CD14-positive monocyte (primary cell): Measurements from ENCODE around the gene PLPP2. TPM values are rescaled to one million over a fixed set of nuclear protein-coding genes. Genes with fewer than 3 reads are reported as not detected.

Source experiments
- DNase-seq, 3 donors: peaks; one replicate each; pipeline ENCODE4 v3.0.0-alpha.2; 2011 to 2022
- H2AFZ ChIP-seq: 2 replicates; pipeline ENCODE4 v1.6.0; 2012; ENCODE audit warnings: mild to moderate bottlenecking, low read depth, low read length, inconsistent platforms; ENCODE audit not compliant: insufficient read depth, poor library complexity, severe bottlenecking
- H3K27ac ChIP-seq, 2 donors: 1 replicate in 1 of 2; 2 replicates in 1 of 2; pipeline ENCODE4 v1.5.1; 2012 to 2013; ENCODE audit warnings: low read length in 2 of 2, control low read depth in 1 of 2, inconsistent platforms in 1 of 2, low read depth in 1 of 2, mild to moderate bottlenecking in 1 of 2
- H3K27me3 ChIP-seq, 2 donors: one replicate each; pipeline versions ENCODE4 v1.6.0 to v1.6.1; 2011 to 2013; ENCODE audit warnings: low read length in 2 of 2; ENCODE audit not compliant: control insufficient read depth in 2 of 2, insufficient read depth in 2 of 2
- H3K36me3 ChIP-seq, 2 donors: replicated peaks in 1 of 2; 1 replicate in 1 of 2; 2 replicates in 1 of 2; pipeline versions ENCODE4 v1.5.1 to v1.6.1; 2012 to 2013; ENCODE audit warnings: low read length in 2 of 2, control low read depth in 1 of 2, inconsistent platforms in 1 of 2, mild to moderate bottlenecking in 1 of 2; ENCODE audit not compliant: insufficient read depth in 2 of 2, control insufficient read depth in 1 of 2
- H3K4me1 ChIP-seq, 2 donors: 1 replicate in 1 of 2; 2 replicates in 1 of 2; pipeline versions ENCODE4 v1.5.1 to v1.6.1; 2012 to 2013; ENCODE audit warnings: low read length in 2 of 2, control low read depth in 1 of 2, inconsistent platforms in 1 of 2, mild to moderate bottlenecking in 1 of 2, moderate library complexity in 1 of 2; ENCODE audit not compliant: insufficient read depth in 2 of 2, control insufficient read depth in 1 of 2
- H3K4me2 ChIP-seq: replicated peaks from 2 replicates; pipeline ENCODE3; 2012; ENCODE audit warnings: low read length, moderate library complexity, mild to moderate bottlenecking; ENCODE audit not compliant: poor library complexity, severe bottlenecking; ENCODE audit errors: extremely low read depth
- H3K4me3 ChIP-seq, 3 experiments: fragments of 200-600 bp in 1 of 3; sonication (generic) in 1 of 3; replicated peaks in 1 of 3; 1 replicate in 2 of 3; 2 replicates in 1 of 3; pipeline ENCODE4 v1.5.1; 2011 to 2013; ENCODE audit warnings: low read length in 3 of 3, mild to moderate bottlenecking in 3 of 3, control low read depth in 2 of 3, low read depth in 2 of 3, inconsistent platforms in 1 of 3, moderate library complexity in 1 of 3
- H3K79me2 ChIP-seq: 2 replicates; pipeline ENCODE4 v1.6.0; 2012; ENCODE audit warnings: mild to moderate bottlenecking, control low read depth, inconsistent platforms, low read length, moderate library complexity; ENCODE audit not compliant: insufficient read depth
- H3K9ac ChIP-seq: 2 replicates; pipeline ENCODE4 v1.6.0; 2017; ENCODE audit warnings: low read length, mild to moderate bottlenecking; ENCODE audit not compliant: insufficient read depth, poor library complexity, severe bottlenecking
- H3K9me3 ChIP-seq, 2 donors: replicated peaks in 1 of 2; 1 replicate in 1 of 2; 2 replicates in 1 of 2; pipeline versions ENCODE4 v1.5.1 to v1.6.1; 2012 to 2013; ENCODE audit warnings: low read length in 2 of 2, control low read depth in 1 of 2; ENCODE audit not compliant: control insufficient read depth in 1 of 2, insufficient read depth in 1 of 2
- H4K20me1 ChIP-seq: 2 replicates; pipeline ENCODE4 v1.6.0; 2012; ENCODE audit warnings: mild to moderate bottlenecking, low read length, control low read depth, moderate library complexity; ENCODE audit not compliant: insufficient read depth
- H3K27ac Mint-ChIP-seq, 7 donors: one replicate each; pipeline ENCODE4 v1.8.0; 2020; ENCODE audit warnings: mild to moderate bottlenecking in 7 of 7, mixed read lengths in 7 of 7, moderate library complexity in 6 of 7, inconsistent platforms in 2 of 7
- H3K27me3 Mint-ChIP-seq, 3 donors: one replicate each; pipeline ENCODE4 v1.8.0; 2021 to 2022; ENCODE audit warnings: low read depth in 3 of 3, mild to moderate bottlenecking in 3 of 3, mixed read lengths in 3 of 3, moderate library complexity in 3 of 3, inconsistent platforms in 1 of 3
- H3K36me3 Mint-ChIP-seq, 2 donors: one replicate each; pipeline ENCODE4 v1.8.0; 2020; ENCODE audit warnings: mixed read lengths in 2 of 2, inconsistent platforms in 1 of 2, mild to moderate bottlenecking in 1 of 2
- H3K4me1 Mint-ChIP-seq: one replicate; pipeline ENCODE4 v1.8.0; 2020; ENCODE audit warnings: mild to moderate bottlenecking, mixed read lengths
- H3K4me3 Mint-ChIP-seq, 2 donors: one replicate each; pipeline ENCODE4 v1.8.0; 2020; ENCODE audit warnings: mild to moderate bottlenecking in 2 of 2, mixed read lengths in 2 of 2, moderate library complexity in 1 of 2
- H3K9me3 Mint-ChIP-seq, 7 donors: one replicate each; pipeline ENCODE4 v1.8.0; 2020 to 2022; ENCODE audit warnings: mixed read lengths in 7 of 7, mild to moderate bottlenecking in 6 of 7, moderate library complexity in 6 of 7, inconsistent platforms in 2 of 7
- WGBS: methylation state at CpG from one replicate; pipeline ENCODE4 v1.1.5; 2013; ENCODE audit warnings: missing lambda C conversion rate; ENCODE audit not compliant: insufficient coverage; 5-methylcytosine and 5-hydroxymethylcytosine counted together
- intact Hi-C, 2 donors: fragments of 100-400 bp; cut with micrococcal nuclease; formaldehyde crosslinking; loops; one replicate each; pipeline versions ENCODE4 v1.15.0 to v1.15.1; 2023
- polyA plus RNA-seq, 3 donors: library from polyadenylated mRNA; depleted of rRNA in 1 of 3; unstranded in 2 of 3; stranded (reverse) in 1 of 3; fragments of 300-500 nt in 2 of 3; fragments of >200 nt in 1 of 3; fragmentation: Illumina TruSeq in 2 of 3; gene quantifications; 1 replicate in 2 of 3; 2 replicates in 1 of 3; pipeline ENCODE4 v1.2.3, GENCODE V29; 2012 to 2021
- TF ChIP-seq, protein P1 (sequence below): fragments of 200-600 bp; IDR thresholded peaks from one replicate; pipeline ENCODE4 v1.8.0; 2022; ENCODE audit warnings: antibody characterized with exemption, mild to moderate bottlenecking

Gene PLPP2
- polyA plus RNA-seq, 3 donors = 0.01 TPM; not detected in 2

DNA sequence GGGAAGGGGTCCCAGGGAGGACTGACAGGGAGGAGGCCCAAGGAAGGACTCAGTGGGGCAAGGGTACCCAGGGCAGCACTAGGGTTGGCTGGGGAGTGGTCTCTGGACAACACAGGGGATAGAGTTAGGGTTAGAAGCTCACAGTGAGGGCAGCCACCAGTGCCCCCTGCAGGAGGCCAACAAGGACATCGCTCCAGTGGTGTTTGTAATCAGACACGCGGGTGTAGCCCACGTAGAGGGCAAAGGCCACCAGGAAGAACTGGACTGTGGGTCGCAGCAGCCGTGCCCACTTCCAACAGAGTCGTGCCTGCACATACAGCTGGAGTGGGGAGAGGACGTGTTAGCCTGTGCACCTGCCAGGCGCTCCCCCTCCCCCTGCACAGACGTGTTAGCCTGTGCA, 9.2 kb downstream of the PLPP2 start:
- no peak overlapping the region for H3K4me3 Mint-ChIP-seq
- H3K4me2 ChIP-seq = no peak overlapping the region
- no peak for DNase-seq
- no peaks in the 10 kb centered on the region for H3K4me1 ChIP-seq
- H3K27ac ChIP-seq = no peak overlapping the region
- H3K27me3 ChIP-seq = peaks cover 0 to 4% of the 10 kb centered on the region in 2 donors
- no peaks in the 10 kb centered on the region for H3K79me2 ChIP-seq
- intact Hi-C loops = no loop called here
- no peaks in the 10 kb centered on the region for H4K20me1 ChIP-seq
- no peak overlapping the region for H3K9ac ChIP-seq
- no peaks in the 10 kb centered on the region for H3K36me3 Mint-ChIP-seq
- peaks cover 0 to 1% (median 0%) of the 10 kb centered on the region in 7 donors for H3K9me3 Mint-ChIP-seq
- H3K9me3 ChIP-seq = no peaks in the 10 kb centered on the region
- no peaks in the 10 kb centered on the region for H3K36me3 ChIP-seq
- H3K4me1 Mint-ChIP-seq = no peaks in the 10 kb centered on the region
- 67% methylated on average over 4 of the region's 10 CpGs for WGBS
- no peak overlapping the region for H2AFZ ChIP-seq
- no peak overlapping the region for H3K4me3 ChIP-seq
- TF ChIP-seq, protein P1, sequence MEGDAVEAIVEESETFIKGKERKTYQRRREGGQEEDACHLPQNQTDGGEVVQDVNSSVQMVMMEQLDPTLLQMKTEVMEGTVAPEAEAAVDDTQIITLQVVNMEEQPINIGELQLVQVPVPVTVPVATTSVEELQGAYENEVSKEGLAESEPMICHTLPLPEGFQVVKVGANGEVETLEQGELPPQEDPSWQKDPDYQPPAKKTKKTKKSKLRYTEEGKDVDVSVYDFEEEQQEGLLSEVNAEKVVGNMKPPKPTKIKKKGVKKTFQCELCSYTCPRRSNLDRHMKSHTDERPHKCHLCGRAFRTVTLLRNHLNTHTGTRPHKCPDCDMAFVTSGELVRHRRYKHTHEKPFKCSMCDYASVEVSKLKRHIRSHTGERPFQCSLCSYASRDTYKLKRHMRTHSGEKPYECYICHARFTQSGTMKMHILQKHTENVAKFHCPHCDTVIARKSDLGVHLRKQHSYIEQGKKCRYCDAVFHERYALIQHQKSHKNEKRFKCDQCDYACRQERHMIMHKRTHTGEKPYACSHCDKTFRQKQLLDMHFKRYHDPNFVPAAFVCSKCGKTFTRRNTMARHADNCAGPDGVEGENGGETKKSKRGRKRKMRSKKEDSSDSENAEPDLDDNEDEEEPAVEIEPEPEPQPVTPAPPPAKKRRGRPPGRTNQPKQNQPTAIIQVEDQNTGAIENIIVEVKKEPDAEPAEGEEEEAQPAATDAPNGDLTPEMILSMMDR = no peak
- no peak overlapping the region for H3K27ac Mint-ChIP-seq
- peaks cover 10 to 26% (median 13%) of the 10 kb centered on the region in 3 donors for H3K27me3 Mint-ChIP-seq

- 84% methylated on average over 15 of the region's 16 CpGs for WGBS
- H3K9me3 ChIP-seq = no peaks in the 10 kb centered on the region
- peaks cover 14 to 28% (median 14%) of the 10 kb centered on the region in 3 donors for H3K27me3 Mint-ChIP-seq
Observed at GRCh38 chr19:281156-281853, 9.9 kb downstream of the PLPP2 start.

More at GRCh38 chr19:281156-281853, 9.9 kb downstream of the PLPP2 start:
- peaks cover 0 to 1% (median 0%) of the 10 kb centered on the region in 7 donors for H3K9me3 Mint-ChIP-seq
- no peak for DNase-seq
- no peak overlapping the region for H3K27ac Mint-ChIP-seq
- peak overlapping the region in 1 of 2 donors; percentile 35 for H3K4me3 Mint-ChIP-seq
- no peaks in the 10 kb centered on the region for H3K79me2 ChIP-seq
- H3K36me3 Mint-ChIP-seq = no peaks in the 10 kb centered on the region
- H2AFZ ChIP-seq = no peak overlapping the region
- H3K27me3 ChIP-seq = peaks cover 0 to 7% of the 10 kb centered on the region in 2 donors
- no peak overlapping the region for H3K4me3 ChIP-seq
- H4K20me1 ChIP-seq = no peaks in the 10 kb centered on the region
- H3K27ac ChIP-seq = no peak overlapping the region
- no peaks in the 10 kb centered on the region for H3K4me1 Mint-ChIP-seq
- TF ChIP-seq, protein P1 = no peak
- no peaks in the 10 kb centered on the region for H3K4me1 ChIP-seq
- no peak overlapping the region for H3K4me2 ChIP-seq
- intact Hi-C loops = no loop called here
- peak overlapping the region; percentile 4 for H3K9ac ChIP-seq
- no peaks in the 10 kb centered on the region for H3K36me3 ChIP-seq
